CD14-positive monocyte (primary cell): ENCODE measurements around the gene IL7R. TPM values are rescaled to one million over a fixed set of nuclear protein-coding genes. Genes with fewer than 3 reads are reported as not detected.

Experiments
- DNase-seq, 3 donors: peaks; one replicate each; pipeline ENCODE4 v3.0.0-alpha.2; 2011 to 2022
- H2AFZ ChIP-seq: 2 replicates; pipeline ENCODE4 v1.6.0; 2012; ENCODE audit warnings: mild to moderate bottlenecking, low read depth, low read length, inconsistent platforms; ENCODE audit not compliant: insufficient read depth, poor library complexity, severe bottlenecking
- H3K27ac ChIP-seq, 2 donors: 1 replicate in 1 of 2; 2 replicates in 1 of 2; pipeline ENCODE4 v1.5.1; 2012 to 2013; ENCODE audit warnings: low read length in 2 of 2, control low read depth in 1 of 2, inconsistent platforms in 1 of 2, low read depth in 1 of 2, mild to moderate bottlenecking in 1 of 2
- H3K27me3 ChIP-seq, 2 donors: one replicate each; pipeline versions ENCODE4 v1.6.0 to v1.6.1; 2011 to 2013; ENCODE audit warnings: low read length in 2 of 2; ENCODE audit not compliant: control insufficient read depth in 2 of 2, insufficient read depth in 2 of 2
- H3K36me3 ChIP-seq, 2 donors: replicated peaks in 1 of 2; 1 replicate in 1 of 2; 2 replicates in 1 of 2; pipeline versions ENCODE4 v1.5.1 to v1.6.1; 2012 to 2013; ENCODE audit warnings: low read length in 2 of 2, control low read depth in 1 of 2, inconsistent platforms in 1 of 2, mild to moderate bottlenecking in 1 of 2; ENCODE audit not compliant: insufficient read depth in 2 of 2, control insufficient read depth in 1 of 2
- H3K4me1 ChIP-seq, 2 donors: 1 replicate in 1 of 2; 2 replicates in 1 of 2; pipeline versions ENCODE4 v1.5.1 to v1.6.1; 2012 to 2013; ENCODE audit warnings: low read length in 2 of 2, control low read depth in 1 of 2, inconsistent platforms in 1 of 2, mild to moderate bottlenecking in 1 of 2, moderate library complexity in 1 of 2; ENCODE audit not compliant: insufficient read depth in 2 of 2, control insufficient read depth in 1 of 2
- H3K4me2 ChIP-seq: replicated peaks from 2 replicates; pipeline ENCODE3; 2012; ENCODE audit warnings: low read length, moderate library complexity, mild to moderate bottlenecking; ENCODE audit not compliant: poor library complexity, severe bottlenecking; ENCODE audit errors: extremely low read depth
- H3K4me3 ChIP-seq, 3 experiments: fragments of 200-600 bp in 1 of 3; sonication (generic) in 1 of 3; replicated peaks in 1 of 3; 1 replicate in 2 of 3; 2 replicates in 1 of 3; pipeline ENCODE4 v1.5.1; 2011 to 2013; ENCODE audit warnings: low read length in 3 of 3, mild to moderate bottlenecking in 3 of 3, control low read depth in 2 of 3, low read depth in 2 of 3, inconsistent platforms in 1 of 3, moderate library complexity in 1 of 3
- H3K79me2 ChIP-seq: 2 replicates; pipeline ENCODE4 v1.6.0; 2012; ENCODE audit warnings: mild to moderate bottlenecking, control low read depth, inconsistent platforms, low read length, moderate library complexity; ENCODE audit not compliant: insufficient read depth
- H3K9ac ChIP-seq: 2 replicates; pipeline ENCODE4 v1.6.0; 2017; ENCODE audit warnings: low read length, mild to moderate bottlenecking; ENCODE audit not compliant: insufficient read depth, poor library complexity, severe bottlenecking
- H3K9me3 ChIP-seq, 2 donors: replicated peaks in 1 of 2; 1 replicate in 1 of 2; 2 replicates in 1 of 2; pipeline versions ENCODE4 v1.5.1 to v1.6.1; 2012 to 2013; ENCODE audit warnings: low read length in 2 of 2, control low read depth in 1 of 2; ENCODE audit not compliant: control insufficient read depth in 1 of 2, insufficient read depth in 1 of 2
- H4K20me1 ChIP-seq: 2 replicates; pipeline ENCODE4 v1.6.0; 2012; ENCODE audit warnings: mild to moderate bottlenecking, low read length, control low read depth, moderate library complexity; ENCODE audit not compliant: insufficient read depth
- H3K27ac Mint-ChIP-seq, 7 donors: one replicate each; pipeline ENCODE4 v1.8.0; 2020; ENCODE audit warnings: mild to moderate bottlenecking in 7 of 7, mixed read lengths in 7 of 7, moderate library complexity in 6 of 7, inconsistent platforms in 2 of 7
- H3K27me3 Mint-ChIP-seq, 3 donors: one replicate each; pipeline ENCODE4 v1.8.0; 2021 to 2022; ENCODE audit warnings: low read depth in 3 of 3, mild to moderate bottlenecking in 3 of 3, mixed read lengths in 3 of 3, moderate library complexity in 3 of 3, inconsistent platforms in 1 of 3
- H3K36me3 Mint-ChIP-seq, 2 donors: one replicate each; pipeline ENCODE4 v1.8.0; 2020; ENCODE audit warnings: mixed read lengths in 2 of 2, inconsistent platforms in 1 of 2, mild to moderate bottlenecking in 1 of 2
- H3K4me1 Mint-ChIP-seq: one replicate; pipeline ENCODE4 v1.8.0; 2020; ENCODE audit warnings: mild to moderate bottlenecking, mixed read lengths
- H3K4me3 Mint-ChIP-seq, 2 donors: one replicate each; pipeline ENCODE4 v1.8.0; 2020; ENCODE audit warnings: mild to moderate bottlenecking in 2 of 2, mixed read lengths in 2 of 2, moderate library complexity in 1 of 2
- H3K9me3 Mint-ChIP-seq, 7 donors: one replicate each; pipeline ENCODE4 v1.8.0; 2020 to 2022; ENCODE audit warnings: mixed read lengths in 7 of 7, mild to moderate bottlenecking in 6 of 7, moderate library complexity in 6 of 7, inconsistent platforms in 2 of 7
- whole genome bisulfite sequencing: methylation state at CpG from one replicate; pipeline ENCODE4 v1.1.5; 2013; ENCODE audit warnings: missing lambda C conversion rate; ENCODE audit not compliant: insufficient coverage; 5-methylcytosine and 5-hydroxymethylcytosine counted together
- intact Hi-C, 2 donors: fragments of 100-400 bp; cut with micrococcal nuclease; formaldehyde crosslinking; loops; one replicate each; pipeline versions ENCODE4 v1.15.0 to v1.15.1; 2023
- polyA plus RNA-seq, 3 donors: library from polyadenylated mRNA; depleted of rRNA in 1 of 3; unstranded in 2 of 3; stranded (reverse) in 1 of 3; fragments of 300-500 nt in 2 of 3; fragments of >200 nt in 1 of 3; fragmentation: Illumina TruSeq in 2 of 3; gene quantifications; 1 replicate in 2 of 3; 2 replicates in 1 of 3; pipeline ENCODE4 v1.2.3, GENCODE V29; 2012 to 2021
- TF ChIP-seq, protein P1 (sequence below): fragments of 200-600 bp; IDR thresholded peaks from one replicate; pipeline ENCODE4 v1.8.0; 2022; ENCODE audit warnings: antibody characterized with exemption, mild to moderate bottlenecking

The IL7R gene
- polyA plus RNA-seq, 3 donors, result 0.12 to 1.9 (median 1.1) TPM

DNA sequence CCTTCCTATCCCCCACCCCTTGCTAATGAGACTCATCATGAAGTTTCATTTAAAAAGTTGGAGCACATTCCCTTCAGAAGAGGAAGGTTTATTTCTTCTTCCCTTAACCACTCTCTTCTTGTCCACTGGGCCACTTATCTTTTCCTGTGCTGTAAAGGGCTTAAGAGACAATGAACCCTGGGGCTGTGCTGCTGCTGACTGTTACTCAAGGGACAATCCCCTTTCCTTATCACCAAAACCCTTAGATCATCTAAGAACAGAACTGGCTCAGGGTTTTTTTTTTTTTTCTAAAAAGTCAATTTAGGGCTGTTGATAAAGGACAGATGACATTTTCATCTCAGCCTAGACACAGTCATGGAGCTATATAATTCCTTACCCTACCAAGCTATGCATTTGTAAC lies 52.1 kb downstream of the IL7R start:
- intact Hi-C loops, result no loop called here
- H2AFZ ChIP-seq, result no peak overlapping the region
- no peak overlapping the region for H3K27ac ChIP-seq
- Mint-ChIP-seq H3K4me1 (no peaks in the 10 kb centered on the region), H3K9me3 (peaks cover 6 to 21% (median 16%) of the 10 kb centered on the region in 7 donors), H3K27ac (no peak overlapping the region), H3K27me3 (no peaks in the 10 kb centered on the region), H3K4me3 (no peak overlapping the region), H3K36me3 (no peaks in the 10 kb centered on the region)
- H3K4me2 ChIP-seq, result no peak overlapping the region
- H3K79me2 ChIP-seq, result no peaks in the 10 kb centered on the region
- no peaks in the 10 kb centered on the region for H4K20me1 ChIP-seq
- peaks cover 5 to 7% of the 10 kb centered on the region in 2 donors for H3K9me3 ChIP-seq
- H3K4me3 ChIP-seq, result no peak overlapping the region
- no peaks in the 10 kb centered on the region for H3K36me3 ChIP-seq
- DNase-seq, result no peak
- H3K27me3 ChIP-seq, result no peaks in the 10 kb centered on the region
- no peak overlapping the region for H3K9ac ChIP-seq
- TF ChIP-seq, protein P1, sequence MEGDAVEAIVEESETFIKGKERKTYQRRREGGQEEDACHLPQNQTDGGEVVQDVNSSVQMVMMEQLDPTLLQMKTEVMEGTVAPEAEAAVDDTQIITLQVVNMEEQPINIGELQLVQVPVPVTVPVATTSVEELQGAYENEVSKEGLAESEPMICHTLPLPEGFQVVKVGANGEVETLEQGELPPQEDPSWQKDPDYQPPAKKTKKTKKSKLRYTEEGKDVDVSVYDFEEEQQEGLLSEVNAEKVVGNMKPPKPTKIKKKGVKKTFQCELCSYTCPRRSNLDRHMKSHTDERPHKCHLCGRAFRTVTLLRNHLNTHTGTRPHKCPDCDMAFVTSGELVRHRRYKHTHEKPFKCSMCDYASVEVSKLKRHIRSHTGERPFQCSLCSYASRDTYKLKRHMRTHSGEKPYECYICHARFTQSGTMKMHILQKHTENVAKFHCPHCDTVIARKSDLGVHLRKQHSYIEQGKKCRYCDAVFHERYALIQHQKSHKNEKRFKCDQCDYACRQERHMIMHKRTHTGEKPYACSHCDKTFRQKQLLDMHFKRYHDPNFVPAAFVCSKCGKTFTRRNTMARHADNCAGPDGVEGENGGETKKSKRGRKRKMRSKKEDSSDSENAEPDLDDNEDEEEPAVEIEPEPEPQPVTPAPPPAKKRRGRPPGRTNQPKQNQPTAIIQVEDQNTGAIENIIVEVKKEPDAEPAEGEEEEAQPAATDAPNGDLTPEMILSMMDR, result no peak
- no peaks in the 10 kb centered on the region for H3K4me1 ChIP-seq

- H3K4me1 Mint-ChIP-seq, result no peaks in the 10 kb centered on the region
- WGBS, result 55% methylated on average over 2 of the region's 4 CpGs
- H3K9me3 ChIP-seq, result no peaks in the 10 kb centered on the region
- no peak overlapping the region for H3K4me2 ChIP-seq
- no peak overlapping the region for H2AFZ ChIP-seq
- no peaks in the 10 kb centered on the region for H3K36me3 ChIP-seq
- H3K9ac ChIP-seq, result no peak overlapping the region
- no peak overlapping the region for H3K27ac ChIP-seq
- H3K4me3 Mint-ChIP-seq, result no peak overlapping the region
- DNase-seq, result no peak
- peaks cover 5 to 21% (median 14%) of the 10 kb centered on the region in 7 donors for H3K9me3 Mint-ChIP-seq
- intact Hi-C loops, result no loop called here
- H4K20me1 ChIP-seq, result no peaks in the 10 kb centered on the region
- H3K27ac Mint-ChIP-seq, result no peak overlapping the region
- H3K79me2 ChIP-seq, result no peaks in the 10 kb centered on the region
- no peaks in the 10 kb centered on the region for H3K27me3 ChIP-seq
- peaks cover 0 to 4% (median 0%) of the 10 kb centered on the region in 3 donors for H3K27me3 Mint-ChIP-seq
- no peaks in the 10 kb centered on the region for H3K36me3 Mint-ChIP-seq
- no peak overlapping the region for H3K4me3 ChIP-seq
- TF ChIP-seq, protein P1, result no peak
- H3K4me1 ChIP-seq, result no peaks in the 10 kb centered on the region
Observed at GRCh38 chr5:35919191-35919590, 62.5 kb downstream of the IL7R start.
